Spleen (tissue), 7 donors: ENCODE results near the gene OR5F1.

Experiments
- CTCF ChIP-seq, 11 experiments: fragments of 200-600 bp in 7 of 11; fragments of 450-650 bp in 4 of 11; sonication (generic) in 4 of 11; IDR thresholded peaks in 8 of 11; conservative IDR thresholded peaks in 3 of 11; 1 replicate in 7 of 11; 2 replicates in 4 of 11; pipeline versions ENCODE4 v1.4.0 to v1.8.0; 2016 to 2021; ENCODE audit warnings: antibody characterized with exemption in 11 of 11, inconsistent platforms in 4 of 11, mild to moderate bottlenecking in 1 of 11
- POLR2A ChIP-seq, 3 donors: fragments of 450-650 bp; IDR thresholded peaks; one replicate each; pipeline ENCODE4 v1.5.1; 2017; ENCODE audit warnings: antibody characterized with exemption in 3 of 3, mild to moderate bottlenecking in 1 of 3
- donor health status: DM: no; HTN: no; CAD: no; lungs with moderate emphysema.
- donor health status: DM: no; HTN: no; CAD: no.
- donor health status: DM: no; HTN: no; CAD: no.

- TF ChIP-seq CTCF (IDR thresholded peaks at IDR 0.05 in 8 of 11, conservative IDR thresholded peaks at IDR 0.05 in 3 of 11) (no peak), POLR2A (IDR thresholded peaks at IDR 0.05) (no peak)
Measured at GRCh38 chr11:55994525-55994924, at the start of gene OR5F1.
